ENCODE results near the gene PDHX. TPM values are rescaled to one million over a fixed set of nuclear protein-coding genes. Genes with fewer than 3 reads are reported as not detected.

The PDHX gene
- total RNA-seq, 1 donor from 2014 or later: 34.6 TPM

DNA sequence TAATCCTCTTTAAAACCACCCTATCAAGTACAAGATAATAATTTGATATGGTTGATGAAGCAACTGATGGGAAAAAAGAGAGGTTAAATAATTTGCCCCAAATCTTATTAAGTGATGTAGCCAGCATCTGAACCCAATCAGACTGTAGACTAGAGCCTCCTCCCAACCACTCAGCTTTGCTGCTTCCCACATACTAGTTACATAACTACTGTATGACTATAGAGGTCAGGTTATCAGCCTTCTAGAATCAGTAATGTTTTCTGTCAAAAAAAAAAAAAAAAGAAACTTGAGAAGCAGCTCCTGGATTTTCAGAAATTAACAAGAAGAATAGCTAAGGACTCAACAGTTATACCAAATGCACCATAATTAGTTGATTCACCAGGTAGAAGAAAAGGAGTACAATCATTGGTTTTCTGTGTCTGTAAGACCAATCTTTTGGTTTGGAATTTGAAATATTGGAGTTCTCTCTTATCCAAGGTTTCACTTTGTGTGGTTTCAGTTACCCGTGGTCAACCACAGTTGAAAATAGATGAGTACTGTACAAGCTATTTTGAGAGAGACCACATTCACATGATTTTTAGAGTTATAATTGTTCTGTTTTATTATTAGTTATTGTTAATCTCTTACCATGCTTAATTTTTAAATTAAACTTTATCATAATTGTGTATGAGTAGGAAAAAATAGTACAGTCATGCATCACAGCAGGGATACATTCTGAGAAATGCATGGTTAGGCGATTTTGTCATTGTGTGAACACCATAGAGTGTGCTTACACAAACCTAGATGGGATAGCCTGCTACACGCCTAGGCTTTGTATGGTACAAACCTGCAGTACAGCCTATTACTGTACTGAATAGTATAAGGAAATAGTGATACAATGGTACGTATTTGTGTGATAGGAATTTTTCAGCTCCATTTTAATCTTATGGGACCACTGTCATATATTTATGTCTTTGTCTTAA is 72.2 kb downstream of the PDHX start:
- H3K4me3 Mint-ChIP-seq (ENCODE audit: unreplicated experiment): no peak overlapping the region
- DNase-seq (ENCODE audit: extremely low spot score, unreplicated experiment): no peak
- peaks cover 18% of the 10 kb centered on the region for H3K4me1 Mint-ChIP-seq (ENCODE audit: unreplicated experiment)
- TF ChIP-seq, protein P1, sequence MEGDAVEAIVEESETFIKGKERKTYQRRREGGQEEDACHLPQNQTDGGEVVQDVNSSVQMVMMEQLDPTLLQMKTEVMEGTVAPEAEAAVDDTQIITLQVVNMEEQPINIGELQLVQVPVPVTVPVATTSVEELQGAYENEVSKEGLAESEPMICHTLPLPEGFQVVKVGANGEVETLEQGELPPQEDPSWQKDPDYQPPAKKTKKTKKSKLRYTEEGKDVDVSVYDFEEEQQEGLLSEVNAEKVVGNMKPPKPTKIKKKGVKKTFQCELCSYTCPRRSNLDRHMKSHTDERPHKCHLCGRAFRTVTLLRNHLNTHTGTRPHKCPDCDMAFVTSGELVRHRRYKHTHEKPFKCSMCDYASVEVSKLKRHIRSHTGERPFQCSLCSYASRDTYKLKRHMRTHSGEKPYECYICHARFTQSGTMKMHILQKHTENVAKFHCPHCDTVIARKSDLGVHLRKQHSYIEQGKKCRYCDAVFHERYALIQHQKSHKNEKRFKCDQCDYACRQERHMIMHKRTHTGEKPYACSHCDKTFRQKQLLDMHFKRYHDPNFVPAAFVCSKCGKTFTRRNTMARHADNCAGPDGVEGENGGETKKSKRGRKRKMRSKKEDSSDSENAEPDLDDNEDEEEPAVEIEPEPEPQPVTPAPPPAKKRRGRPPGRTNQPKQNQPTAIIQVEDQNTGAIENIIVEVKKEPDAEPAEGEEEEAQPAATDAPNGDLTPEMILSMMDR (IDR thresholded peaks at IDR 0.05): no peak
- no peaks in the 10 kb centered on the region for H3K27me3 Mint-ChIP-seq (ENCODE audit: unreplicated experiment)
- no peaks in the 10 kb centered on the region for H3K9me3 Mint-ChIP-seq (ENCODE audit: unreplicated experiment)
- H3K27ac Mint-ChIP-seq (ENCODE audit: unreplicated experiment): peak overlapping the region; percentile 58
- peaks cover 36% of the 10 kb centered on the region for H3K36me3 Mint-ChIP-seq (ENCODE audit: unreplicated experiment)

- TF ChIP-seq, protein P1 (IDR thresholded peaks at IDR 0.05): no peak
- Mint-ChIP-seq H3K27ac (ENCODE audit: unreplicated experiment) (no peak overlapping the region), H3K4me1 (ENCODE audit: unreplicated experiment) (peaks cover 18% of the 10 kb centered on the region), H3K27me3 (ENCODE audit: unreplicated experiment) (no peaks in the 10 kb centered on the region), H3K9me3 (ENCODE audit: unreplicated experiment) (no peaks in the 10 kb centered on the region), H3K4me3 (ENCODE audit: unreplicated experiment) (no peak overlapping the region), H3K36me3 (ENCODE audit: unreplicated experiment) (peaks cover 21% of the 10 kb centered on the region)
- DNase-seq (ENCODE audit: extremely low spot score, unreplicated experiment): no peak
Measured at GRCh38 chr11:34990916-34991315, 74.5 kb downstream of the PDHX start.

DNA sequence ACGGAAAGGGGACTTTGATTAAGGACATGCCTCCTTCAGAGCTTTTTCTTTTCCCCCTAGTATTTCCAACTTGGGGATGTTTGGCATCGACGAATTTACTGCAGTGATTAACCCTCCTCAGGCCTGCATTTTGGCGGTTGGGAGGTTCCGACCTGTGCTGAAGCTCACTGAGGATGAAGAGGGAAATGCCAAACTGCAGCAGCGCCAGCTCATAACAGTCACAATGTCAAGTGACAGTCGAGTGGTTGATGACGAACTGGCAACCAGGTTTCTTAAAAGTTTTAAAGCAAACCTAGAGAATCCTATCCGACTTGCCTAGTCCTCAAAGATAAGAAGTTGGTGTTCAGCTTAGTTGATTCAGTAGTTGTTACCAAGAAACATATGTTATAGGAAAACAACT is 78.4 kb downstream of the PDHX start:
- TF ChIP-seq, protein P1 (IDR thresholded peaks at IDR 0.05): no peak
- H3K9me3 Mint-ChIP-seq (ENCODE audit: unreplicated experiment): no peaks in the 10 kb centered on the region
- H3K4me1 Mint-ChIP-seq (ENCODE audit: unreplicated experiment): peaks cover 5% of the 10 kb centered on the region
- H3K4me3 Mint-ChIP-seq (ENCODE audit: unreplicated experiment): no peak overlapping the region
- H3K27me3 Mint-ChIP-seq (ENCODE audit: unreplicated experiment): no peaks in the 10 kb centered on the region
- no peak for DNase-seq (ENCODE audit: extremely low spot score, unreplicated experiment)
- peaks cover 10% of the 10 kb centered on the region for H3K36me3 Mint-ChIP-seq (ENCODE audit: unreplicated experiment)
- H3K27ac Mint-ChIP-seq (ENCODE audit: unreplicated experiment): no peak overlapping the region

- Mint-ChIP-seq H3K4me1 (ENCODE audit: unreplicated experiment) (peaks cover 5% of the 10 kb centered on the region), H3K36me3 (ENCODE audit: unreplicated experiment) (peaks cover 10% of the 10 kb centered on the region), H3K27me3 (ENCODE audit: unreplicated experiment) (no peaks in the 10 kb centered on the region), H3K9me3 (ENCODE audit: unreplicated experiment) (no peaks in the 10 kb centered on the region), H3K4me3 (ENCODE audit: unreplicated experiment) (no peak overlapping the region), H3K27ac (ENCODE audit: unreplicated experiment) (no peak overlapping the region)
- DNase-seq (ENCODE audit: extremely low spot score, unreplicated experiment): no peak
- TF ChIP-seq, protein P1 (IDR thresholded peaks at IDR 0.05): no peak
Measured at GRCh38 chr11:34996958-34997357, 80.5 kb downstream of the PDHX start.

- TF ChIP-seq, protein P1 (IDR thresholded peaks at IDR 0.05): peak; percentile 68
Measured at GRCh38 chr11:34997952-34998528, 81.6 kb downstream of the PDHX start.

More at GRCh38 chr11:34997952-34998528, 81.6 kb downstream of the PDHX start:
- Mint-ChIP-seq H3K4me3 (ENCODE audit: unreplicated experiment) (no peak overlapping the region), H3K36me3 (ENCODE audit: unreplicated experiment) (peaks cover 8% of the 10 kb centered on the region), H3K27me3 (ENCODE audit: unreplicated experiment) (no peaks in the 10 kb centered on the region), H3K27ac (ENCODE audit: unreplicated experiment) (peak overlapping the region; percentile 0), H3K4me1 (ENCODE audit: unreplicated experiment) (peaks cover 6% of the 10 kb centered on the region), H3K9me3 (ENCODE audit: unreplicated experiment) (no peaks in the 10 kb centered on the region)
- DNase-seq (ENCODE audit: extremely low spot score, unreplicated experiment): no peak

All from osteocyte (in vitro differentiated cells).